NOMO-1 treated with DMSO at 0.1 percent for 48 hours (cell line): ENCODE data around the gene PRKAG2.
"Not testable (repeated sequence)": the region's sequence is repeated elsewhere in the genome, so short reads cannot be mapped to it uniquely, and the experiment has no call there.

Source experiments
- DNase-seq: peaks from one replicate; lab custom pipeline; 2025; ENCODE audit not compliant: unreplicated experiment; lab: John Stamatoyannopoulos, UW

PRKAG2 gene

GRCh38 chr7:151601521-151602305 lies 275.2 kb downstream of the PRKAG2 start:
- DNase-seq = no peak

- no peak for DNase-seq
Observed at GRCh38 chr7:151600331-151600730, 276.6 kb downstream of the PRKAG2 start.

GRCh38 chr7:151599401-151600227 lies 277.3 kb downstream of the PRKAG2 start:
- no peak for DNase-seq

- no peak for DNase-seq
Observed at GRCh38 chr7:151597541-151598444, 279.1 kb downstream of the PRKAG2 start.

- no peak for DNase-seq
Observed at GRCh38 chr7:151595702-151596350, 281.1 kb downstream of the PRKAG2 start.

- DNase-seq = no peak
Observed at GRCh38 chr7:151592868-151593486, 283.9 kb downstream of the PRKAG2 start.

- no peak for DNase-seq
Observed at GRCh38 chr7:151592330-151592729, 284.6 kb downstream of the PRKAG2 start.

GRCh38 chr7:151591866-151592265 lies 285.0 kb downstream of the PRKAG2 start:
- DNase-seq = no peak

- DNase-seq = no peak
Observed at GRCh38 chr7:151590850-151591771, 285.8 kb downstream of the PRKAG2 start.

- DNase-seq = no peak
Observed at GRCh38 chr7:151590071-151590849, 286.7 kb downstream of the PRKAG2 start.

GRCh38 chr7:151588982-151589381 lies 287.9 kb downstream of the PRKAG2 start:
- DNase-seq = no peak

- no peak for DNase-seq
Observed at GRCh38 chr7:151586531-151587260, 290.2 kb downstream of the PRKAG2 start.

GRCh38 chr7:151585744-151586393 lies 291.0 kb downstream of the PRKAG2 start:
- DNase-seq = no peak

- no peak for DNase-seq
Observed at GRCh38 chr7:151581741-151582140, 295.2 kb downstream of the PRKAG2 start.

GRCh38 chr7:151579644-151580043 lies 297.3 kb downstream of the PRKAG2 start:
- no peak for DNase-seq

GRCh38 chr7:151575410-151575809 lies 301.5 kb downstream of the PRKAG2 start:
- no peak for DNase-seq

- DNase-seq = not testable (repeated sequence)
Observed at GRCh38 chr7:151573046-151573445, 303.9 kb downstream of the PRKAG2 start.
